Endothelial cell of umbilical vein (primary cell): ENCODE measurements around the gene FLT3. TPM values are rescaled to one million over a fixed set of nuclear protein-coding genes. Genes with fewer than 3 reads are reported as not detected.

Experiments used
- BruUV-seq: library from RNA; stranded (reverse); fragments of 400-500 nt; replicated peaks from 2 replicates; lab custom pipeline; 2021; lab: Mats Ljungman, UMichigan
- CTCF ChIA-PET: fragments of 300-600, 350-600 bp; sonication (Branson Sonifier 250); formaldehyde crosslinking; loops from one replicate; lab custom pipeline; 2021; ENCODE audit warnings: antibody characterized with exemption, inconsistent platforms; lab: Charles Lee
- POLR2A ChIA-PET: fragments of 300-600, 350-600 bp; sonication (Branson Sonifier 250); formaldehyde crosslinking; loops from one replicate; lab custom pipeline; 2021; ENCODE audit warnings: antibody characterized with exemption, inconsistent platforms; lab: Charles Lee
- DNase-seq: peaks from one replicate; pipeline ENCODE4 v3.0.0-alpha.2; 2011; ENCODE audit warnings: low read depth, low spot score
- FAIRE-seq: peaks from 2 replicates; lab custom pipeline; 2011; peaks lifted over from hg19 to GRCh38; lab: Jason Lieb, UNC
- H2AFZ ChIP-seq: 2 replicates; pipeline ENCODE4 v1.6.0; 2012; ENCODE audit warnings: low read depth, low read length, control low read depth, inconsistent platforms
- H3K27ac ChIP-seq: 2 replicates; pipeline ENCODE4 v1.5.1; 2011; ENCODE audit warnings: low read depth, mild to moderate bottlenecking, control low read depth, low read length, moderate library complexity; ENCODE audit not compliant: insufficient read depth
- H3K27me3 ChIP-seq, 2 experiments: 2 replicates each; pipeline versions ENCODE4 v1.6.0 to v1.6.1; 2011; ENCODE audit warnings: low read length in 2 of 2, mixed read lengths in 1 of 2; ENCODE audit not compliant: control insufficient read depth in 2 of 2, insufficient read depth in 2 of 2
- H3K36me3 ChIP-seq, 2 experiments: 2 replicates in 1 of 2; 3 replicates in 1 of 2; pipeline ENCODE4 v1.5.1; 2011; ENCODE audit warnings: low read length in 2 of 2, mild to moderate bottlenecking in 1 of 2, moderate library complexity in 1 of 2; ENCODE audit not compliant: control insufficient read depth in 2 of 2, insufficient read depth in 2 of 2; ENCODE audit errors: extremely low read depth in 1 of 2
- H3K4me1 ChIP-seq: 3 replicates; pipeline ENCODE4 v1.5.1; 2011; ENCODE audit warnings: mild to moderate bottlenecking, low read length; ENCODE audit not compliant: control insufficient read depth, insufficient read depth; ENCODE audit errors: extremely low read depth
- H3K4me2 ChIP-seq: 2 replicates; pipeline ENCODE4 v1.6.1; 2011; ENCODE audit warnings: low read length, control low read depth, mixed read lengths; ENCODE audit not compliant: insufficient read depth
- H3K4me3 ChIP-seq, 3 experiments: fragments of 200-600 bp in 1 of 3; sonication (generic), shearing (Covaris generic) in 1 of 3; replicated peaks in 1 of 3; 2 replicates each; pipeline ENCODE4 v1.5.1; 2011 to 2016; ENCODE audit warnings: control low read depth in 3 of 3, low read length in 3 of 3, mild to moderate bottlenecking in 2 of 3, inconsistent platforms in 1 of 3, low read depth in 1 of 3, moderate library complexity in 1 of 3; ENCODE audit not compliant: insufficient read depth in 1 of 3
- H3K79me2 ChIP-seq: 2 replicates; pipeline ENCODE4 v1.6.0; 2012; ENCODE audit warnings: low read length, inconsistent platforms; ENCODE audit not compliant: control insufficient read depth, insufficient read depth
- H3K9ac ChIP-seq: replicated peaks from 2 replicates; pipeline ENCODE3; 2011; ENCODE audit warnings: low read length, control low read depth; ENCODE audit not compliant: insufficient read depth; ENCODE audit errors: extremely low read depth
- H3K9me1 ChIP-seq: replicated peaks from 3 replicates; pipeline ENCODE4 v1.6.0; 2011; ENCODE audit warnings: mild to moderate bottlenecking, low read length; ENCODE audit not compliant: control insufficient read depth, insufficient read depth; ENCODE audit errors: extremely low read depth
- H3K9me3 ChIP-seq: replicated peaks from 2 replicates; pipeline ENCODE4 v1.5.1; 2012; ENCODE audit warnings: low read length, inconsistent platforms; ENCODE audit not compliant: control insufficient read depth, insufficient read depth
- H4K20me1 ChIP-seq: replicated peaks from 2 replicates; pipeline ENCODE3; 2011; ENCODE audit warnings: mild to moderate bottlenecking, low read length; ENCODE audit not compliant: control insufficient read depth, insufficient read depth; ENCODE audit errors: extremely low read depth
- EZH2 ChIP-seq: IDR thresholded peaks from 2 replicates; pipeline ENCODE4 v1.6.1; 2012; ENCODE audit warnings: borderline replicate concordance, low read depth, mild to moderate bottlenecking, moderate library complexity, low read length, inconsistent platforms; ENCODE audit not compliant: severe bottlenecking
- FOS ChIP-seq: IDR thresholded peaks from 2 replicates; pipeline ENCODE4 v1.6.1; 2011; ENCODE audit warnings: mild to moderate bottlenecking, low read length, moderate library complexity, borderline replicate concordance; ENCODE audit not compliant: insufficient read depth
- JUN ChIP-seq: IDR thresholded peaks from 2 replicates; pipeline ENCODE4 v1.6.1; 2011; ENCODE audit warnings: borderline replicate concordance, low read depth; ENCODE audit not compliant: insufficient read length, insufficient read depth
- MYC ChIP-seq: IDR thresholded peaks from one replicate; pipeline ENCODE4 v1.6.1; 2011; ENCODE audit warnings: mild to moderate bottlenecking, low read depth, low read length
- POLR2AphosphoS5 ChIP-seq: IDR thresholded peaks from 2 replicates; pipeline ENCODE4 v1.6.1; 2012; ENCODE audit warnings: low read depth, mild to moderate bottlenecking, control low read depth, low read length, moderate library complexity; ENCODE audit not compliant: insufficient read depth
- dilution Hi-C: fragments of 300-500 bp; cut with MboI; formaldehyde crosslinking; loops from one replicate; pipeline ENCODE4 v1.15.0; 2019; ENCODE audit warnings: low sequenced_read_pairs; ENCODE audit not compliant: extremely low pct_ligation_motif_present
- intact Hi-C: fragments of 100-400 bp; cut with micrococcal nuclease; formaldehyde crosslinking; loops from one replicate; pipeline ENCODE4 v1.10.0; 2022
- polyA plus RNA-seq, 4 experiments: library from polyadenylated mRNA; depleted of rRNA in 3 of 4; stranded (reverse) in 3 of 4; unstranded in 1 of 4; fragments of >200 nt; gene quantifications; 2 replicates each; pipeline versions ENCODE4 v1.2.1 to v1.2.3, GENCODE V29; 2011 to 2012; ENCODE audit warnings: missing spikeins in 1 of 4
- total RNA-seq: library from RNA; stranded (reverse); gene quantifications from 2 replicates; pipeline ENCODE4 v1.2.3, GENCODE V29; 2021
- TF ChIP-seq, protein P1 (sequence below): IDR thresholded peaks from 2 replicates; pipeline ENCODE4 v1.6.1; 2011; ENCODE audit not compliant: insufficient read depth, insufficient read length

FLT3 gene
- total and polyA plus RNA-seq, 2 donors (not counting 3 experiments of a cell fraction or from before 2014, with no cell fraction given): 0.03 TPM; not detected in 1

DNA sequence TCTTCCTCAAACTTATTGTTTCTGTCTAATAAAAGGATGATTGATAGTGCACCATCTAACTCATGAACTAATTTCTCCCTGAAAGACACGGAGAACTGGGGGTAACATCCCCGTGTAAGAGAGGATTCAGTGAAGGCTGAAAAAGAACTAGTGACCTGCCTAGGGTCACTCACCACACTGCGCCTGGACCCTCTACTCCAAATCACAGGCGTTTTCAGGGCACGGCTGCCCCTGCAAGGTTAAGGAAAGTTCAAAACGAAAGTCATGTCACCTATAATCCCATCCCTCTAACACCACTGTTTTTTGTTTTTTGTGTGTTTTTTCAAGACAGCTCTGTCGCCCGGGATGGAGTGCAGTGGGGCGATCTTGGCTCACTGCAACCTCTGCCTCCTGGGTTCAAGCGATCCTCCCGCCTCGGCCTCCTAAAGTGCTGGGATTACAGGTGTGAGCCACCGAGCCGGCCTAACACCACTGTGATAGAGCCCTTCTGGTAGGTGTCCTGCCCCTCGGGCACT, 120.6 kb downstream of the FLT3 start:
- FAIRE-seq (no peak), DNase-seq (no peak)
- Histone ChIP-seq H3K27ac (no peak overlapping the region), H3K27me3 (peaks cover 69 to 80% of the 10 kb centered on the region in 2 experiments), H3K4me1 (no peaks in the 10 kb centered on the region), H3K79me2 (no peaks in the 10 kb centered on the region), H3K4me2 (no peak overlapping the region), H3K9me3 (no peaks in the 10 kb centered on the region), H3K4me3 (no peak overlapping the region), H3K9me1 (no peaks in the 10 kb centered on the region), H3K9ac (no peak overlapping the region), H3K36me3 (no peaks in the 10 kb centered on the region), H4K20me1 (no peaks in the 10 kb centered on the region), H2AFZ (no peak overlapping the region)
- BruUV-seq: no TSS peak
- TF ChIP-seq, protein P1, sequence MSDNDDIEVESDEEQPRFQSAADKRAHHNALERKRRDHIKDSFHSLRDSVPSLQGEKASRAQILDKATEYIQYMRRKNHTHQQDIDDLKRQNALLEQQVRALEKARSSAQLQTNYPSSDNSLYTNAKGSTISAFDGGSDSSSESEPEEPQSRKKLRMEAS: no peak
- no peak for TF ChIP-seq FOS
- TF ChIP-seq EZH2: peak; percentile 72
- ChIA-PET POLR2A (no interaction called here), CTCF (no interaction called here)
- dilution Hi-C loops (no loop called here), intact Hi-C loops (loop anchor here (10.0 kb wide), 1 partner anchor 995 kb away; no protein-coding TSS in a partner anchor)

DNA sequence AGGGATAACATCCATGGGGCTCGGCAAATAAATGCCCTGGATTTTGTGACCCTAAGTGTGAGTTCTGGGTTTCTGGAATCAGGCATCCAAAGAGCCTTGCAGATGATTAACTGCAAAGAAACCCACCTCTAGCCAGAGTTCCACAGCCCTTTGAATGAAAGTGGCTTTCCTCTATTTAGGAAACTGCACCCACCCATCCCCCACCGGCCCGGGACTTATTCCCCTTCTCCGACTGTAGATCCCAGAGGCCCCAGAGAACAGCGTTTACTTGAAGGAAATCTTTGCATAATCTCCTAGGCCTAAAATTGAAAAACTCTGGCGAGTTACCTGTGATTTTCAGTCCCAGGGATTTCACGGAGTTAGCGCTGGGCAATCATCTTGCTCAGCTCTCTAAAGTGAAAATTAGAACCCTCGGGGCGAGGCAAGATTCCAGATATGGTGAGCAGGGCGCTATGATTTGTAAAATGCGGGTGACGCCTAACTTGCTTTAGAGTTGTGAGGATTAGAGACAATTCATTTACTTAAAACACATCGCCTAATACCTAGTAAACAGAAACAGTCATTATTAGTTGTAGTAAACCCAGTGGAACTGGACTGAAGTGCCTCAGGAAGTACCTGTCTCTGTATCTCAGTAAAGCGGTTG, 121.3 kb downstream of the FLT3 start:
- dilution Hi-C loops: no loop called here
- no peaks in the 10 kb centered on the region for H3K36me3 ChIP-seq
- CTCF ChIA-PET: no interaction called here

More for the DNA sequence above, 121.3 kb downstream of the FLT3 start:
- H3K4me3 ChIP-seq: no peak overlapping the region
- FAIRE-seq (peak; percentile 43), DNase-seq (no peak)
- POLR2A ChIA-PET: no interaction called here
- H3K27ac ChIP-seq: no peak overlapping the region
- no peak overlapping the region for H3K9ac ChIP-seq
- no peak overlapping the region for H2AFZ ChIP-seq
- H3K4me1 ChIP-seq: no peaks in the 10 kb centered on the region
- no peaks in the 10 kb centered on the region for H3K79me2 ChIP-seq
- TF ChIP-seq JUN: no peak
- TF ChIP-seq POLR2AphosphoS5: no peak
- no peak for TF ChIP-seq MYC
- no peak for TF ChIP-seq FOS
- TF ChIP-seq, protein P1: no peak
- TF ChIP-seq EZH2: peak; percentile 64
- H3K27me3 ChIP-seq: peaks cover 75 to 87% of the 10 kb centered on the region in 2 experiments
- no peak overlapping the region for H3K4me2 ChIP-seq
- no peaks in the 10 kb centered on the region for H4K20me1 ChIP-seq
- H3K9me1 ChIP-seq: no peaks in the 10 kb centered on the region
- intact Hi-C loops: no loop called here
- BruUV-seq: no TSS peak
- H3K9me3 ChIP-seq: no peaks in the 10 kb centered on the region
